HFF-Myc (cell line): ENCODE data around the gene TRPT1.
A peak's percentile ranks its signal among the peaks of the same experiment; 100 is the strongest.

ENCODE experiments used
- DNase-seq: peaks from one replicate; pipeline ENCODE4 v3.0.0-alpha.2; 2011; ENCODE audit warnings: low read depth; ENCODE audit errors: extremely low read depth
- H3K4me3 ChIP-seq: replicated peaks from 2 replicates; pipeline ENCODE4 v1.5.1; 2011; ENCODE audit warnings: low read depth, mild to moderate bottlenecking, control low read depth, low read length
- TF ChIP-seq, protein P1 (sequence below): IDR thresholded peaks from 2 replicates; pipeline ENCODE4 v1.5.1; 2012; ENCODE audit warnings: mild to moderate bottlenecking, low read depth, low read length, control low read depth; ENCODE audit errors: missing control alignments

Gene TRPT1

DNA sequence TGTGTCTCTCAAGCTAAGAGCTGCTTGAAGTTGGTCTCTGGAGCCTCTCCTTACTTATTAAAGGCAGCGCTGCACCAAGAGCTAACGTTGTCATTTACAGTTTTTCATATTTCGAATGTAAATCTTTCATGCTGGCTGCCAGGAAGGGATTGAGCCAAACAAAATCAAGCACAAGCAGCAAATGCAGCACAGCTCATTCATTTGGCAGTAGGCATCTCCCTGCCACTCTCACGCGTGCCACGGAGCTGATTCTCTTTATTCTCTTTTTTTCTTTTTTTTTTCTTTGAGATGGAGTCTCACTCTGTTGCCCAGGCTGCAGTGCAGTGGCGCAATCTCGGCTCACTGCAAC, 7.0 kb upstream of the TRPT1 start:
- TF ChIP-seq, protein P1, sequence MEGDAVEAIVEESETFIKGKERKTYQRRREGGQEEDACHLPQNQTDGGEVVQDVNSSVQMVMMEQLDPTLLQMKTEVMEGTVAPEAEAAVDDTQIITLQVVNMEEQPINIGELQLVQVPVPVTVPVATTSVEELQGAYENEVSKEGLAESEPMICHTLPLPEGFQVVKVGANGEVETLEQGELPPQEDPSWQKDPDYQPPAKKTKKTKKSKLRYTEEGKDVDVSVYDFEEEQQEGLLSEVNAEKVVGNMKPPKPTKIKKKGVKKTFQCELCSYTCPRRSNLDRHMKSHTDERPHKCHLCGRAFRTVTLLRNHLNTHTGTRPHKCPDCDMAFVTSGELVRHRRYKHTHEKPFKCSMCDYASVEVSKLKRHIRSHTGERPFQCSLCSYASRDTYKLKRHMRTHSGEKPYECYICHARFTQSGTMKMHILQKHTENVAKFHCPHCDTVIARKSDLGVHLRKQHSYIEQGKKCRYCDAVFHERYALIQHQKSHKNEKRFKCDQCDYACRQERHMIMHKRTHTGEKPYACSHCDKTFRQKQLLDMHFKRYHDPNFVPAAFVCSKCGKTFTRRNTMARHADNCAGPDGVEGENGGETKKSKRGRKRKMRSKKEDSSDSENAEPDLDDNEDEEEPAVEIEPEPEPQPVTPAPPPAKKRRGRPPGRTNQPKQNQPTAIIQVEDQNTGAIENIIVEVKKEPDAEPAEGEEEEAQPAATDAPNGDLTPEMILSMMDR = no peak
- no peak overlapping the region for H3K4me3 ChIP-seq

DNA sequence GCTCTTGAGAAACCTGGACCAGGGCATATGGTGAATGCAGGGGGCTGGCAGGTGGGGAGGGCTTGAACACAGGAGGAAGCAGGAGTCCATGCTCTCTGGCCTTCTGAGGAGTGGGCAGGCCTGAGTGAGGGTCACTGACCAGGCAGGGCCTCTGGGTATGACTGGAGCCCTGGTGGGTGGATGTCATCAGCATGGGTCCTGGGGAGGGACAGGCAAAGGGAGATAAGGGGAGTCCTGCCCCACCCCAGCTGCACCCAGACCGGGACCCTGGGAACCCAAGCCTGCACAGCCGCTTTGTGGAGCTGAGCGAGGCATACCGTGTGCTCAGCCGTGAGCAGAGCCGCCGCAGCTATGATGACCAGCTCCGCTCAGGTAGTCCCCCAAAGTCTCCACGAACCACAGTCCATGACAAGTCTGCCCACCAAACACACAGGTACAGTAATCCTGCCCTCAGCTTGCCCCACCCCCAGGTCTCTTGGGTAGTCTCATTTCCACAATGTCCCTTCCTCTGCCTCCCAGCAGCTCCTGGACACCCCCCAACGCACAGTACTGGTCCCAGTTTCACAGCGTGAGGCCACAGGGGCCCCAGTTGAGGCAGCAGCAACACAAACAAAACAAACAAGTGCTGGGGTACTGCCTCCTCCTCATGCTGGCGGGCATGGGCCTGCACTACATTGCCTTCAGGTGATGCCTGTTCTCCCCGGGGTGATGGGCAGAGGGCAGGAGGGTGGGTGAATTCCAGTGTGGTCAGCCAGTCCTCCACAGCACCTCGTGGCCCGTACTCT, 6.4 kb upstream of the TRPT1 start:
- TF ChIP-seq, protein P1 = no peak
- DNase-seq = no peak
- H3K4me3 ChIP-seq = no peak overlapping the region

More for the DNA sequence above, 7.0 kb upstream of the TRPT1 start:
- DNase-seq = no peak

DNA sequence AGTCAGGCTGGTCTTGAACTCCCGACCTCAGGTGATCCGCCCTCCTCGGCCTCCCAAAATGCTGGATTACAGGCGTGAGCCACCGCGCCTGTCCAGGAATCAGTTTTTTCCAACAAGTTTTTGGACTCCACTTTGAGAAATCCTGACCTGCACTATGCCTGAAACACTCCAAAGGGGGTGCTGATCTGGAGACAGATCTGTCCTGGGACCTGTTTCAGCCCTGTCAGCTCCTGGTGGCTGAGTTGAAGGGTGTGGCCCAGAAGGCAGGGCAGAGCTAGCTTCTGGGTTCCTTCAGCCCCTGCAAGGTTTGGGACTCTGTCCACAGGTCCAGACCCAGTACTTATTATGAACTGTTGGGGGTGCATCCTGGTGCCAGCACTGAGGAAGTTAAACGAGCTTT, 5.6 kb upstream of the TRPT1 start:
- TF ChIP-seq, protein P1 = no peak
- DNase-seq = no peak

DNA sequence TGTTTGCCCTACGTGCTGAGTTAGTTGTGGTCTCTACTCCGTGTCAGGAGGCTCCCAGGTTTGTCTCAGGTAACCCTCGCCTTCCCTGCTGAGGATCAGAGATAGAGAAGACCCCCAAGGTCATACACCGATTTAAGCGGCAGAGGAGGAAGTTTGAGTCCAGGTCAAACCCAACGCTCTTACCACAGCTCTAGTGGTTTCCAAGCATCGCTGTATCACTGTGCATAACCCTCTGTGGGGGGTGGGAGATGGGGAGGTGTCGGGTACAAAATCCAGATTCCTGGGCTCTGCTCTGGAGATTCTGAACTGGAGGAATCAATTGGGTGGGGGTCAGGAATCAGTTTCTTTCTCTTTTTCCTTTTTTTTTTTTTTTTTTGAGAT, 5.0 kb upstream of the TRPT1 start:
- TF ChIP-seq, protein P1 = no peak
- no peak for DNase-seq
- peak overlapping the region; percentile 59 for H3K4me3 ChIP-seq

More for the DNA sequence above, 5.6 kb upstream of the TRPT1 start:
- H3K4me3 ChIP-seq = no peak overlapping the region

DNA sequence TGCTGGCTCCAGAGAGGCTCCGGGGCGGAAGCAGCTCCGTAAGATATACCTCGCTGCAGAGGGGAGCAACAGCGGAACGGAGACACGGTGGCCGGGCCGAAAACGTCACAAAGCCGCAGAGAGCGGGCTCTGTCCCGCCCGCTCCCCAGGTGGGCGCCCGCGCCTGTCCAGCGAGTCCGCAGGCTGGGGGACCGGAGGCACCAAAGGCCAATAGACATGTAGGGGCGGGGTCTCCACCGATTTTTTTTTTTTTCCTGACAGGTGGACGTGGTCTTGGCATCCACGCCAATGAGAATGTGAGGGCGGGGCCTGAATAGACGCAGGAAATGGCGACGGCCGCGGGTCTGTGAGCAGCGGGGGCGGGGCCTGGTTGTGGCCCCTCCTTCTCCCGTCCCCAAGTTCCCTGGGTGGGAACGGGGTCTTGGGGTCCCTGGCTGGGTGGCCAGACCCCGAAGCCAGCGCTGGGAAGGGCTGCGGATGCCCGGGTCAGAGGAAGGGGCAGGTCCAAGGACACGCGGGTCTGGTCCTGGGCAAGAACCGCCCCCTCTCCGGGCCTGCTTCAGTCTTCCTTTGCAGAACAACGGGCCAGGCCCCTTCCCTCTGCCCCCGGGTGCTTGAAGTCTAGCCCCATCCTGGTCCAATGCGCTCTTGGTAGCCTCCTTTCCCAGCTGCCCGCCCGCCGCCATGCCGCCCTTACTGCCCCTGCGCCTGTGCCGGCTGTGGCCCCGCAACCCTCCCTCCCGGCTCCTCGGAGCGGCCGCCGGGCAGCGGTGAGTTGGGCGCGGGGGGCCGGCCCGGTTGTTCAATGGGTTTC, 4.4 kb upstream of the TRPT1 start, which contains the start of gene DNAJC4:
DNAJC4 (plus strand) TSS at position 378 of the 814 bp plus-strand sequence; CDS start at position 685, 307 bp downstream.
- no peak for DNase-seq
- peak within 1 kb of the TSS; percentile 59 for H3K4me3 ChIP-seq
- TF ChIP-seq, protein P1 = no peak

DNA sequence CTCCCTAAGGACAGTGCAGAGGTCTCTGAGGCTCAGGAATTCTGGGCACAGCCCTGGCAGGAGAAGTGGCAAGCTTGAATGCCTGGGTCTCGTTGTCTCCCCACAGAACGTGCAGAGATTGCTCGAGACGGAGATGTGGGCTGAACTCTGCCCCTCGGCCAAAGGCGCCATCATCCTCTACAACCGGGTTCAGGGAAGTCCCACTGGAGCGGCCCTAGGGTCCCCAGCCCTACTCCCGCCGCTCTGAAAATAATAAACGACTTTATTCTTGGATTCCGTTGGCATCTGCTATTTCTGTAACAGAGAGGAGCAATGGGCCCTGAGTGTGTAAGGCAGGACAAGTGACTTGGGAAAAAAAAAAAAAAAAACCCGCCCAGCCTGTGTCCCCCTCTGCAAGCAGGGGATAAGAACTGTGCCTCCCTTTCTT, 3.8 kb upstream of the TRPT1 start:
- H3K4me3 ChIP-seq = peak overlapping the region; percentile 59
- DNase-seq = no peak
- TF ChIP-seq, protein P1 = no peak
